Mucosa of stomach (tissue), 1 donor: ENCODE results near the gene JADE1.

Source experiments
- H3K27me3 ChIP-seq: one replicate; pipeline ENCODE4 v1.7.0; 2013; ENCODE audit warnings: mild to moderate bottlenecking, low read length; ENCODE audit not compliant: control insufficient read depth, insufficient read depth
- H3K36me3 ChIP-seq: one replicate; pipeline ENCODE4 v1.7.0; 2013; ENCODE audit warnings: low read length; ENCODE audit not compliant: control insufficient read depth, insufficient read depth
- H3K4me1 ChIP-seq: one replicate; pipeline ENCODE4 v1.7.0; 2013; ENCODE audit warnings: mild to moderate bottlenecking, low read length; ENCODE audit not compliant: control insufficient read depth, insufficient read depth
- H3K4me3 ChIP-seq: one replicate; pipeline ENCODE4 v1.7.0; 2013; ENCODE audit warnings: low read length
- H3K9ac ChIP-seq: one replicate; pipeline ENCODE4 v1.7.0; 2013; ENCODE audit warnings: mild to moderate bottlenecking, low read length, moderate library complexity
- H3K9me3 ChIP-seq: one replicate; pipeline ENCODE4 v1.7.0; 2013; ENCODE audit warnings: mild to moderate bottlenecking, low read length, moderate library complexity; ENCODE audit not compliant: control insufficient read depth
- donor health status: Pancreatic carcinoma.

The JADE1 gene

GRCh38 chr4:128868758-128869157 is 59.3 kb downstream of the JADE1 start:
- Histone ChIP-seq H3K9ac (no peak overlapping the region), H3K4me1 (no peaks in the 10 kb centered on the region), H3K9me3 (no peaks in the 10 kb centered on the region), H3K27me3 (no peaks in the 10 kb centered on the region), H3K36me3 (no peaks in the 10 kb centered on the region), H3K4me3 (no peak overlapping the region)

GRCh38 chr4:128869776-128870509 is 60.4 kb downstream of the JADE1 start:
- no peaks in the 10 kb centered on the region for H3K4me1 ChIP-seq
- H3K9me3 ChIP-seq: no peaks in the 10 kb centered on the region
- H3K4me3 ChIP-seq: no peak overlapping the region
- no peaks in the 10 kb centered on the region for H3K27me3 ChIP-seq
- H3K36me3 ChIP-seq: no peaks in the 10 kb centered on the region
- H3K9ac ChIP-seq: no peak overlapping the region

GRCh38 chr4:128871948-128872347 is 62.4 kb downstream of the JADE1 start:
- Histone ChIP-seq H3K9me3 (no peaks in the 10 kb centered on the region), H3K27me3 (no peaks in the 10 kb centered on the region), H3K4me3 (no peak overlapping the region), H3K9ac (no peak overlapping the region), H3K36me3 (no peaks in the 10 kb centered on the region), H3K4me1 (no peaks in the 10 kb centered on the region)

GRCh38 chr4:128876200-128876599 is 66.7 kb downstream of the JADE1 start:
- Histone ChIP-seq H3K4me3 (no peak overlapping the region), H3K27me3 (no peaks in the 10 kb centered on the region), H3K36me3 (no peaks in the 10 kb centered on the region), H3K9me3 (no peaks in the 10 kb centered on the region), H3K9ac (no peak overlapping the region), H3K4me1 (no peaks in the 10 kb centered on the region)

DNA sequence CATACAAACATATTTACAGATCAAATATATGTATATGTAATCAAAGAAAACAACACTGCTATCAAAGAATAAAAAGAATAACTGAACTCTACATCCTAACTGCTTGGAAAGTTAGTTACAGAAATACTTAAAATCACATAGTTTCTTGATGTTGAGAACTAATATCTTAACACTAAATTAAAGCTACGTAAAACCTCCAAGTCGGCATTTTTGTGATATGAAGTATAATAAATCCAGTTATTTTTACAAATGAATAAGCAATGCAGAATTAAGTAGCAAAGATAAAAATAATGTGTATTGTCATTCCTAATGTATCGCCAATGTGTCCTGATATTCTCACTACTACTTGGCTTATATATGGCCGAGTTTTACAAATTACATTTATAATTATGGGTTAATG is 68.4 kb downstream of the JADE1 start:
- H3K9me3 ChIP-seq: no peaks in the 10 kb centered on the region
- no peaks in the 10 kb centered on the region for H3K4me1 ChIP-seq
- H3K9ac ChIP-seq: no peak overlapping the region

DNA sequence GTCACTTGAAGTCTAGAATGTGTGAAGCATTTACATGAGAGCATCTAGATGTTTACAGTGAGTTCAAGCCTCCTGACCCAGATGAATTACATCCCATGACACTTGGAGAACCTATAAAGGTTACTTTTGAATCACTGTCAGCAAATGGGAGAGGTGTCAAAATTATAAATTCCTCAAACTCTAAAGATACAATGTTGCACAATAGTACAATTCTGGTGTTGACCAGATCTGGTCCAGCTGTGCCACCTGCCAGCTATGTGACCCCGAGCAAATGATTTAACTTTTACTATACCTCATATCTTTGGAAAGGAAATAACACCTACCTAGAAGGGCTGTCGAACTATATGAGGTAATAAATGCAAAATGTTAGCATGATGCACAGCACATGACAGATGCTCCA is 69.8 kb downstream of the JADE1 start:
- H3K4me3 ChIP-seq: no peak overlapping the region
- H3K4me1 ChIP-seq: no peaks in the 10 kb centered on the region
- no peaks in the 10 kb centered on the region for H3K36me3 ChIP-seq
- H3K27me3 ChIP-seq: no peaks in the 10 kb centered on the region
- no peaks in the 10 kb centered on the region for H3K9me3 ChIP-seq
- H3K9ac ChIP-seq: no peak overlapping the region

More for the DNA sequence above, 68.4 kb downstream of the JADE1 start:
- no peak overlapping the region for H3K4me3 ChIP-seq
- no peaks in the 10 kb centered on the region for H3K27me3 ChIP-seq
- no peaks in the 10 kb centered on the region for H3K36me3 ChIP-seq

DNA sequence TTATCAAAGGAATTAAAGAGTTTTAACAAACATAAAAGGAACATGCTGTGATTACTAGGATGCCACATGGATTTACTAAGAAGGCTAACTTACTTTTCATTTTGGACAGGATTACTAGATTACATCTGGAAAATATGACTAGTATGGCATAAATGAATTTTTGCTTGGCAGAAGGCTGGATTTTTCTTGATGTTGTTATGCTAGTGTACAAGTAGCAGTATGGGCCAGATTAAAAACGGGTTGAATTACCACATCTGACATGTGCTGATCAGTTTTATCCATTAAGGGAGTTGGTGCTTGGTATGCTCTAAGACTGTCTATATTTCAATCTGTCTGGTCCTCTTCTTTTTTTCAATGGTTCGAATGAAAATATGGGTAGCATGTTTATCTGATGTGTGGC is 70.5 kb downstream of the JADE1 start:
- H3K4me1 ChIP-seq: no peaks in the 10 kb centered on the region
- H3K4me3 ChIP-seq: no peak overlapping the region
- H3K27me3 ChIP-seq: no peaks in the 10 kb centered on the region
- H3K36me3 ChIP-seq: no peaks in the 10 kb centered on the region
- H3K9ac ChIP-seq: no peak overlapping the region
- H3K9me3 ChIP-seq: no peaks in the 10 kb centered on the region

DNA sequence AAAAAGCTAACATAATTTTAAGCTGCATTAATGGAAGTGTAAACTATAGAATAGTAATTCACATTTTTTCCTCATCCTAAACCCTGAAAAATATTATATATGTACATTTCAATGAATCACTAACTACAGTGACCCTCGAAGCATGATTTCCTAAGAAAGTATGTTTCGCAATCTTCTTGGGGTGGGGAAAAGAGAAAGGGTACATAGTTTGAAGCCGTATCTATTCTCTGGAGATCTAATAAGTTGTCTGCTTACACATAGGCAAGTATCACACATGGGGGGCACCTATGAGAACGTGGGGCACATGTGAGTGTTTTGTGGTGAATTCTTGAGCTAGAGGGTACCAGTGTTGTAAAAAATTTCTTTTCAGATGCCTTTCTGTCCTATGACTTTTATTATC is 71.2 kb downstream of the JADE1 start:
- no peaks in the 10 kb centered on the region for H3K4me1 ChIP-seq
- no peak overlapping the region for H3K4me3 ChIP-seq
- H3K9me3 ChIP-seq: no peaks in the 10 kb centered on the region
- no peaks in the 10 kb centered on the region for H3K36me3 ChIP-seq
- no peak overlapping the region for H3K9ac ChIP-seq
- H3K27me3 ChIP-seq: no peaks in the 10 kb centered on the region

- no peaks in the 10 kb centered on the region for H3K9me3 ChIP-seq
- H3K4me3 ChIP-seq: no peak overlapping the region
- no peaks in the 10 kb centered on the region for H3K4me1 ChIP-seq
- no peak overlapping the region for H3K9ac ChIP-seq
- no peaks in the 10 kb centered on the region for H3K27me3 ChIP-seq
- H3K36me3 ChIP-seq: no peaks in the 10 kb centered on the region
Observed at GRCh38 chr4:128904821-128905220, 95.3 kb downstream of the JADE1 start.

DNA sequence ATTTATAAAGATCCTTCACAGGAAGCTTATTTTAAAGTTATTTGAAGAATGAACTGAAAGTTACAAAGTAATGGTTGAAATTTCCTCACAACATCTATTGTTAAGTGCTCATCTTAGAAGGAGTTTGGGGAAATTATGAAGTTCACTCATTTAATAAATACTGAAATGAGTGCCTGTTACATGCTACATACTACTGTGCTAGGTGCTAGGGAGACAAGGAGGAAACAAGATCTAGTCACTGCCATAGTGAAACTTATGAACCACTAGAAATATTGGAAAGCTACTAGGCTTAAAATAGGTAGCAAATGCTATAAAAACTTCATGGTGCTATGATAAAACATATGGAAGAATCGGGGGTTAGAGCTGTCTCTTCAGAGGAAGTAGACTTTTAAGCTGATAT is 97.1 kb downstream of the JADE1 start:
- no peak overlapping the region for H3K4me3 ChIP-seq
- H3K9ac ChIP-seq: no peak overlapping the region
- H3K9me3 ChIP-seq: no peaks in the 10 kb centered on the region
- H3K36me3 ChIP-seq: no peaks in the 10 kb centered on the region
- H3K4me1 ChIP-seq: no peaks in the 10 kb centered on the region
- no peaks in the 10 kb centered on the region for H3K27me3 ChIP-seq

DNA sequence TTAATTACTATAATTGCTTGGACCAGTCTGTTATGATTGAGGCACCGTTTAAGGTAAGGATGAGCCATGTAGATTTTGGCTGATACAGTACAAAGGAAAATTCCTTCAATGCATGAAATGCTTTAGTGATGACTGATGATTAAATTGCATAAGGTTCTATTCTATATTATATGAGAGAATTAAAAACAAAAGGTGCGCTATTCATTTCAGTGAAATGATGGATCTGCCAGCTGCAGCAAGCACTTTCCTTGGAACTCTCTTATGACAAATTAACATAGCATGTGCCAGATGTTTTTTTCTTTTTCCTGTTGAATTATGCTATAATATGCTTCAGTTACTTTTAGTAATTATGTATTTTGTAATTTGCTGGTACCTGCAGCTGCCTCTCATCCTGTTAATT is 98.5 kb downstream of the JADE1 start:
- Histone ChIP-seq H3K27me3 (no peaks in the 10 kb centered on the region), H3K4me1 (no peaks in the 10 kb centered on the region), H3K36me3 (no peaks in the 10 kb centered on the region), H3K4me3 (no peak overlapping the region), H3K9ac (no peak overlapping the region), H3K9me3 (no peaks in the 10 kb centered on the region)

- H3K4me3 ChIP-seq: no peak overlapping the region
- H3K9me3 ChIP-seq: no peaks in the 10 kb centered on the region
- no peaks in the 10 kb centered on the region for H3K27me3 ChIP-seq
- no peaks in the 10 kb centered on the region for H3K36me3 ChIP-seq
- no peak overlapping the region for H3K9ac ChIP-seq
- H3K4me1 ChIP-seq: no peaks in the 10 kb centered on the region
Observed at GRCh38 chr4:128908735-128909134, 99.2 kb downstream of the JADE1 start.

DNA sequence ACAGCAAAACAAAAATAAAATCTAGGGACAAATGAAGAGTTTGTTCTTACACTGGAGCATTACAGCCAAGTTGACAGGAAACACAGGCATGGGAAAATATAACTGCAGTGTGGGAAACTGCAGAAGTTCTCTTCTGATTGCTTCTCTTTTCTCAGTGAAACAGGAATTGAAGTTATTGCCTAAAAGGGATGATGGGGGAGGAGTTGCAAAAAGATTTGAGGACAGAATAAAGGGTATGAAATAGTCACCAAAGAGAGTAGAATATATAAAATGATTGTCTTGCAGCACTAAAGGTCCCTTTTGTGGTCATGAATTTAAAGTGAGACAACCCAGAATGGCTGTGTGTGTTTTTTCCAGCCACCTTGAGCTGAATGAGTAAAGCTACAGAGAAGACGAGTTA is 103.7 kb downstream of the JADE1 start:
- Histone ChIP-seq H3K36me3 (no peaks in the 10 kb centered on the region), H3K27me3 (no peaks in the 10 kb centered on the region), H3K4me1 (no peaks in the 10 kb centered on the region), H3K4me3 (no peak overlapping the region), H3K9ac (no peak overlapping the region), H3K9me3 (no peaks in the 10 kb centered on the region)
